ENCODE data around the gene RPL37A. TPM values are rescaled to one million over a fixed set of nuclear protein-coding genes. Genes with fewer than 3 reads are reported as not detected.
A peak's percentile ranks its signal among the peaks of the same experiment; 100 is the strongest.

RPL37A gene
- total and polyA plus RNA-seq, 2 of the 4 experiments (the other 2 are of a cell fraction) = 341 to 1,572 TPM

GRCh38 chr2:216535454-216535995, 36.9 kb downstream of the RPL37A start:
- Histone ChIP-seq H3K4me1 (ENCODE audit: control insufficient read depth, insufficient read depth, low read length) (peaks cover 31% of the 10 kb centered on the region), H4K91ac (ENCODE audit: insufficient read depth, low read depth, low read length) (peak overlapping the region; percentile 95), H3K4me2 (ENCODE audit: low read depth, low read length) (peak overlapping the region; percentile 42), H4K20me1 (ENCODE audit: insufficient read depth, low read length) (no peaks in the 10 kb centered on the region), H3K9ac (ENCODE audit: low read depth, low read length) (peak overlapping the region; percentile 67), H3K9me1 (ENCODE audit: insufficient read depth, low read length) (peaks cover 25% of the 10 kb centered on the region), H2BK120ac (ENCODE audit: low read depth, low read length) (peak overlapping the region; percentile 98), H3K23ac (ENCODE audit: low read depth, low read length) (peak overlapping the region; percentile 95), H3K4ac (ENCODE audit: low read depth, low read length) (peak overlapping the region; percentile 93), H3K36me3 (ENCODE audit: control insufficient read depth, insufficient read depth, low read length) (no peaks in the 10 kb centered on the region), H3K9me3 (ENCODE audit: control insufficient read depth, insufficient read depth, low read length) (no peaks in the 10 kb centered on the region), H2AK5ac (ENCODE audit: low read depth, low read length) (peak overlapping the region; percentile 96), H2AFZ (replicated peaks; ENCODE audit: low read length, poor library complexity) (peak overlapping the region; percentile 81), H4K8ac (ENCODE audit: low read depth in 2 of 2, low read length in 2 of 2) (peak overlapping the region; percentile 83 to 87), H3K27me3 (ENCODE audit: control insufficient read depth, insufficient read depth, low read length) (no peaks in the 10 kb centered on the region), H3K56ac (ENCODE audit: extremely low read depth, insufficient read depth, low read length) (peak overlapping the region; percentile 95), H3K79me1 (ENCODE audit: low read depth in 1 of 2, low read length in 2 of 2) (no peaks in the 10 kb centered on the region), H2BK20ac (ENCODE audit: low read depth, low read length) (peak overlapping the region; percentile 99), H3K14ac (replicated peaks; ENCODE audit: low read depth, low read length) (peak overlapping the region; percentile 88), H2BK15ac (ENCODE audit: low read depth, low read length) (peak overlapping the region; percentile 90), H2BK5ac (ENCODE audit: low read depth, low read length, poor library complexity, severe bottlenecking) (peak overlapping the region; percentile 92), H2AK9ac (replicated peaks; ENCODE audit: low read depth, low read length, poor library complexity) (peak overlapping the region; percentile 90), H3K18ac (ENCODE audit: low read depth, low read length) (peak overlapping the region; percentile 88), H4K5ac (ENCODE audit: low read depth, low read length) (peak overlapping the region; percentile 80), H3K27ac (ENCODE audit: insufficient read depth, low read length) (peak overlapping the region; percentile 95), H3K4me3 (ENCODE audit: insufficient read depth, low read depth, low read length) (no peak overlapping the region)
- in situ Hi-C loops (cut with MboI; ENCODE audit: low sequenced_read_pairs) (no loop called here), intact Hi-C loops (cut with micrococcal nuclease) (loop anchor here (1.0 kb wide), 4 partner anchors 16 to 119 kb away; no protein-coding TSS in a partner anchor), dilution Hi-C loops (cut with HindIII; ENCODE audit: low sequenced_read_pairs, unreplicated experiment) (no loop called here)
- POLR2A ChIA-PET (ENCODE audit: unreplicated experiment) = no interaction called here
- TF ChIP-seq, protein P1, sequence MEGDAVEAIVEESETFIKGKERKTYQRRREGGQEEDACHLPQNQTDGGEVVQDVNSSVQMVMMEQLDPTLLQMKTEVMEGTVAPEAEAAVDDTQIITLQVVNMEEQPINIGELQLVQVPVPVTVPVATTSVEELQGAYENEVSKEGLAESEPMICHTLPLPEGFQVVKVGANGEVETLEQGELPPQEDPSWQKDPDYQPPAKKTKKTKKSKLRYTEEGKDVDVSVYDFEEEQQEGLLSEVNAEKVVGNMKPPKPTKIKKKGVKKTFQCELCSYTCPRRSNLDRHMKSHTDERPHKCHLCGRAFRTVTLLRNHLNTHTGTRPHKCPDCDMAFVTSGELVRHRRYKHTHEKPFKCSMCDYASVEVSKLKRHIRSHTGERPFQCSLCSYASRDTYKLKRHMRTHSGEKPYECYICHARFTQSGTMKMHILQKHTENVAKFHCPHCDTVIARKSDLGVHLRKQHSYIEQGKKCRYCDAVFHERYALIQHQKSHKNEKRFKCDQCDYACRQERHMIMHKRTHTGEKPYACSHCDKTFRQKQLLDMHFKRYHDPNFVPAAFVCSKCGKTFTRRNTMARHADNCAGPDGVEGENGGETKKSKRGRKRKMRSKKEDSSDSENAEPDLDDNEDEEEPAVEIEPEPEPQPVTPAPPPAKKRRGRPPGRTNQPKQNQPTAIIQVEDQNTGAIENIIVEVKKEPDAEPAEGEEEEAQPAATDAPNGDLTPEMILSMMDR (conservative IDR thresholded peaks at IDR 0.05; ENCODE audit: low read depth, low read length) = no peak
- no peak for TF ChIP-seq CHD1 (IDR thresholded peaks at IDR 0.05; ENCODE audit: low read depth, low read length)
- peak; percentile 12 for TF ChIP-seq RCOR1 (IDR thresholded peaks at IDR 0.05; ENCODE audit: insufficient replicate concordance, low read length)
- no peak for TF ChIP-seq RFX5 (IDR thresholded peaks at IDR 0.05; ENCODE audit: low read depth, low read length)
- TF ChIP-seq FOS (IDR thresholded peaks at IDR 0.05; ENCODE audit: low read depth, low read length) = peak; percentile 72
- TF ChIP-seq, protein P2, sequence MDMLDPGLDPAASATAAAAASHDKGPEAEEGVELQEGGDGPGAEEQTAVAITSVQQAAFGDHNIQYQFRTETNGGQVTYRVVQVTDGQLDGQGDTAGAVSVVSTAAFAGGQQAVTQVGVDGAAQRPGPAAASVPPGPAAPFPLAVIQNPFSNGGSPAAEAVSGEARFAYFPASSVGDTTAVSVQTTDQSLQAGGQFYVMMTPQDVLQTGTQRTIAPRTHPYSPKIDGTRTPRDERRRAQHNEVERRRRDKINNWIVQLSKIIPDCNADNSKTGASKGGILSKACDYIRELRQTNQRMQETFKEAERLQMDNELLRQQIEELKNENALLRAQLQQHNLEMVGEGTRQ (IDR thresholded peaks at IDR 0.05; ENCODE audit: low read depth, low read length) = no peak
- no peak for TF ChIP-seq POLR2A (IDR thresholded peaks at IDR 0.05; ENCODE audit: low read depth, low read length)
- no peak for TF ChIP-seq ELK1 (IDR thresholded peaks at IDR 0.05; ENCODE audit: borderline replicate concordance, low read depth, low read length)
- no peak; the same call in 1 of the 2 replicates for TF ChIP-seq SMC3 (IDR thresholded peaks at IDR 0.05; ENCODE audit: low read depth, low read length)
- peak; percentile 68; the same call in 1 of the 2 replicates for TF ChIP-seq CEBPB (IDR thresholded peaks at IDR 0.05; ENCODE audit: low read depth, low read length)
- peak; percentile 99 for TF ChIP-seq MAZ (IDR thresholded peaks at IDR 0.05; ENCODE audit: borderline replicate concordance, low read depth, low read length)
- peak; percentile 73 for TF ChIP-seq BHLHE40 (IDR thresholded peaks at IDR 0.05; ENCODE audit: low read depth, low read length)
- peak; percentile 34 for TF ChIP-seq RAD21 (IDR thresholded peaks at IDR 0.05; ENCODE audit: low read length)
- TF ChIP-seq NFE2L2 (IDR thresholded peaks at IDR 0.05; ENCODE audit: low read depth, low read length) = peak; percentile 58
- TF ChIP-seq MAFK (IDR thresholded peaks at IDR 0.05; ENCODE audit: low read depth, low read length) = peak; percentile 24
- ATAC-seq (ENCODE audit: low read depth) = peak; percentile 92
- BruUV-seq (replicated peaks) = no TSS peak
- WGBS, 2 experiments (ENCODE audit: extremely low coverage in 2 of 2, insufficient read length in 1 of 2) = no CpG with 5 or more reads among the region's 10 CpGs
- CTCF ChIA-PET = no interaction called here
- DNase-seq = peak; percentile 99

Data from IMR-90 (cell line).